B cell (primary cell): ENCODE results near the gene MYL6. TPM values are rescaled to one million over a fixed set of nuclear protein-coding genes. Genes with fewer than 3 reads are reported as not detected.
A peak's percentile ranks its signal among the peaks of the same experiment; 100 is the strongest.

Experiments
- ATAC-seq: fragments of 200-7000 bp; cut with Tn5 transposase; one replicate; pipeline ENCODE4 v1.10.0; 2021; ENCODE audit warnings: low read depth, mild to moderate bottlenecking, moderate number of reproducible peaks, moderate library complexity
- CTCF ChIA-PET: fragments of 350-600 bp; sonication (Branson Sonifier 250); formaldehyde crosslinking; loops from one replicate; lab custom pipeline; 2021; ENCODE audit warnings: antibody characterized with exemption, inconsistent platforms; lab: Charles Lee
- POLR2A ChIA-PET: fragments of 350-600 bp; sonication (Branson Sonifier 250); formaldehyde crosslinking; loops from one replicate; lab custom pipeline; 2021; ENCODE audit warnings: antibody characterized with exemption; lab: Charles Lee
- DNase-seq: peaks from one replicate; pipeline ENCODE4 v3.0.0; 2013
- H2AFZ ChIP-seq: 2 replicates; pipeline ENCODE4 v1.6.1; 2012; ENCODE audit warnings: mild to moderate bottlenecking, low read depth, low read length; ENCODE audit not compliant: insufficient read depth, poor library complexity, severe bottlenecking
- H3K27ac ChIP-seq, 2 donors: 1 replicate in 1 of 2; 2 replicates in 1 of 2; pipeline ENCODE4 v1.5.1; 2012 to 2013; ENCODE audit warnings: low read length in 2 of 2, mild to moderate bottlenecking in 2 of 2, moderate library complexity in 1 of 2
- H3K27me3 ChIP-seq, 4 experiments: fragments of 200-600 bp in 1 of 4; sonication (generic) in 1 of 4; replicated peaks in 1 of 4; 1 replicate in 2 of 4; 2 replicates in 2 of 4; pipeline versions ENCODE4 v1.6.1 to v1.7.0; 2013 to 2016; ENCODE audit warnings: low read length in 3 of 4, mild to moderate bottlenecking in 2 of 4, mixed read lengths in 1 of 4, moderate library complexity in 1 of 4; ENCODE audit not compliant: insufficient read depth in 4 of 4, control insufficient read depth in 3 of 4; ENCODE audit errors: control extremely low read depth in 1 of 4
- H3K36me3 ChIP-seq, 2 experiments: replicated peaks in 1 of 2; 1 replicate in 1 of 2; 2 replicates in 1 of 2; pipeline versions ENCODE4 v1.6.1 to v1.7.1; 2013; ENCODE audit warnings: low read length in 1 of 2; ENCODE audit not compliant: insufficient read depth in 2 of 2, control insufficient read depth in 1 of 2; ENCODE audit errors: control extremely low read depth in 1 of 2, extremely low read depth in 1 of 2
- H3K4me1 ChIP-seq, 2 donors: fragments of 200-600 bp in 1 of 2; sonication (generic) in 1 of 2; 1 replicate in 1 of 2; 2 replicates in 1 of 2; pipeline versions ENCODE4 v1.5.1 to v1.6.1; 2013 to 2017; ENCODE audit warnings: low read length in 2 of 2; ENCODE audit not compliant: control insufficient read depth in 2 of 2, insufficient read depth in 2 of 2
- H3K4me2 ChIP-seq: replicated peaks from 2 replicates; pipeline ENCODE3; 2012; ENCODE audit warnings: mild to moderate bottlenecking, low read depth, low read length; ENCODE audit not compliant: poor library complexity, severe bottlenecking
- H3K4me3 ChIP-seq, 5 experiments: fragments of 200-600 bp in 1 of 5; sonication (generic) in 1 of 5; 1 replicate in 3 of 5; 2 replicates in 2 of 5; pipeline versions ENCODE4 v1.5.1 to v1.7.0; 2011 to 2016; ENCODE audit warnings: low read length in 4 of 5, mild to moderate bottlenecking in 4 of 5, low read depth in 2 of 5, control low read depth in 1 of 5, moderate library complexity in 1 of 5; ENCODE audit not compliant: insufficient read depth in 1 of 5; ENCODE audit errors: control extremely low read depth in 1 of 5, extremely low read depth in 1 of 5
- H3K79me2 ChIP-seq: fragments of 200-600 bp; sonication (generic); one replicate; pipeline ENCODE4 v1.6.0; 2016; ENCODE audit warnings: low read length; ENCODE audit not compliant: control insufficient read depth, insufficient read depth
- H3K9ac ChIP-seq: fragments of 200-600 bp; sonication (generic); 2 replicates; pipeline ENCODE4 v1.6.1; 2017; ENCODE audit warnings: mild to moderate bottlenecking, low read length, moderate library complexity
- H3K9me3 ChIP-seq, 3 donors: one replicate each; pipeline versions ENCODE4 v1.6.1 to v1.7.1; 2013; ENCODE audit warnings: low read length in 2 of 3; ENCODE audit not compliant: control insufficient read depth in 2 of 3, insufficient read depth in 1 of 3; ENCODE audit errors: control extremely low read depth in 1 of 3
- H4K20me1 ChIP-seq: 2 replicates; pipeline ENCODE4 v1.6.0; 2012; ENCODE audit warnings: mild to moderate bottlenecking, low read length; ENCODE audit not compliant: insufficient read depth, control insufficient read depth, poor library complexity, severe bottlenecking
- H3K27ac Mint-ChIP-seq: one replicate; pipeline ENCODE4 v1.8.0; 2021; ENCODE audit warnings: mixed read lengths
- H3K27me3 Mint-ChIP-seq: one replicate; pipeline ENCODE4 v1.8.0; 2021; ENCODE audit warnings: mixed read lengths
- H3K4me1 Mint-ChIP-seq: one replicate; pipeline ENCODE4 v1.8.0; 2021; ENCODE audit warnings: mixed read lengths
- H3K4me3 Mint-ChIP-seq: one replicate; pipeline ENCODE4 v1.8.0; 2021; ENCODE audit warnings: mixed read lengths
- H3K9me3 Mint-ChIP-seq: one replicate; pipeline ENCODE4 v1.8.0; 2022; ENCODE audit warnings: mixed read lengths; ENCODE audit not compliant: insufficient read depth
- CTCF ChIP-seq: fragments of 200-600 bp; IDR thresholded peaks from one replicate; pipeline ENCODE4 v1.8.0; 2022; ENCODE audit warnings: antibody characterized with exemption, mild to moderate bottlenecking
- EZH2 ChIP-seq: IDR thresholded peaks from 2 replicates; pipeline ENCODE4 v1.6.1; 2012; ENCODE audit warnings: borderline replicate concordance, low read depth, mild to moderate bottlenecking, moderate library complexity, low read length; ENCODE audit not compliant: insufficient read depth, poor library complexity, severe bottlenecking
- WGBS: methylation state at CpG from one replicate; pipeline ENCODE4 v1.1.5; 2013; ENCODE audit warnings: missing lambda C conversion rate; ENCODE audit not compliant: insufficient coverage; 5-methylcytosine and 5-hydroxymethylcytosine counted together
- intact Hi-C: fragments of 100-400 bp; cut with micrococcal nuclease; formaldehyde crosslinking; loops from one replicate; pipeline ENCODE4 v1.10.0; 2022
- polyA plus RNA-seq: library from polyadenylated mRNA; depleted of rRNA; stranded (reverse); fragments of >200 nt; gene quantifications from 2 replicates; pipeline ENCODE4 v1.2.3, GENCODE V29; 2012
- total RNA-seq, 2 donors: library from RNA; stranded (reverse); fragments of 120-200 nt in 1 of 2; gene quantifications; 1 replicate in 1 of 2; 2 replicates in 1 of 2; pipeline versions ENCODE4 v1.2.3 to v1.2.4, GENCODE V29; 2013 to 2022

MYL6 gene
- total and polyA plus RNA-seq, 2 donors (not counting 1 experiment from before 2014, with no cell fraction given), result 675 to 711 TPM

- no peaks in the 10 kb centered on the region for H3K27me3 ChIP-seq
- peaks cover 46 to 54% of the 10 kb centered on the region in 2 donors for H3K4me1 ChIP-seq
These were observed 30.1 kb upstream of the MYL6 start, which contains the start of gene ESYT1 for GRCh38 chr12:56127888-56128669. ESYT1 (plus strand) TSS chr12:56128267; CDS start chr12:56128320, 53 bp downstream.

More at GRCh38 chr12:56127888-56128669, 30.1 kb upstream of the MYL6 start, which contains the start of gene ESYT1:
- H3K27me3 Mint-ChIP-seq, result no peaks in the 10 kb centered on the region
- ATAC-seq (peak; percentile 85), DNase-seq (peak; percentile 99)
- peak within 1 kb of the TSS; percentile 78 for H2AFZ ChIP-seq
- H3K4me3 Mint-ChIP-seq, result peak within 1 kb of the TSS; percentile 100
- peak within 1 kb of the TSS; percentile 96 for H3K4me2 ChIP-seq
- H3K9me3 Mint-ChIP-seq, result no peaks in the 10 kb centered on the region
- ChIA-PET POLR2A (interaction anchor here (0.7 to 5.7 kb wide), 12 partner anchors 10 to 983 kb away, joined by 3 to 49 read pairs (median 6); partner anchors contain the start of genes MYL6, MYL6B, PA2G4 and RNF41), CTCF (interaction anchor here (0.5 to 13.8 kb wide), 15 partner anchors 8 to 166 kb away, joined by 3 to 247 read pairs (median 7); partner anchors contain the start of genes COQ10A, MYL6, MYL6B and RNF41)
- H3K4me1 Mint-ChIP-seq, result peaks cover 68% of the 10 kb centered on the region
- peaks cover 24% of the 10 kb centered on the region for H4K20me1 ChIP-seq
- intact Hi-C loops, result loop anchor here (1.0 to 5.0 kb wide), 5 partner anchors 93 to 232 kb away; partner anchors contain the start of genes ANKRD52, COQ10A, RNF41 and STAT2
- H3K27ac Mint-ChIP-seq, result peak within 1 kb of the TSS; percentile 98
- peaks cover 2 to 28% of the 10 kb centered on the region in 2 experiments for H3K36me3 ChIP-seq
- peaks cover 53% of the 10 kb centered on the region for H3K79me2 ChIP-seq
- H3K9ac ChIP-seq, result peak within 1 kb of the TSS; percentile 92
- H3K4me3 ChIP-seq, result peak within 1 kb of the TSS; percentile 88 to 95 (median 92)
- 0% methylated on average over 48 of the region's 49 CpGs for WGBS
- TF ChIP-seq CTCF (no peak), EZH2 (no peak)
- H3K9me3 ChIP-seq, result no peaks in the 10 kb centered on the region
- peak within 1 kb of the TSS; percentile 76 to 80 for H3K27ac ChIP-seq
